IMR-90 (cell line): ENCODE measurements around the gene SLC1A5. TPM values are rescaled to one million over a fixed set of nuclear protein-coding genes. Genes with fewer than 3 reads are reported as not detected.
"Not testable (repeated sequence)": the region's sequence is repeated elsewhere in the genome, so short reads cannot be mapped to it uniquely, and the experiment has no call there.

Experiments used
- ATAC-seq: fragments of 200-7000 bp; cut with Tn5 transposase; 2 replicates; pipeline ENCODE4 v1.9.1; 2020; ENCODE audit warnings: low read depth, mild to moderate bottlenecking, moderate library complexity
- BruUV-seq: library from RNA; stranded (reverse); fragments of 400-500 nt; replicated peaks from 2 replicates; lab custom pipeline; 2021; lab: Mats Ljungman, UMichigan
- CTCF ChIA-PET: fragments of 300-600 bp; formaldehyde crosslinking; extraction: SDS; loops from one replicate; lab custom pipeline; 2021; ENCODE audit warnings: antibody characterized with exemption; lab: Yijun Ruan, JAX
- POLR2A ChIA-PET: fragments of 300-600 bp; sonication (Branson Sonifier 250); formaldehyde crosslinking; loops from one replicate; lab custom pipeline; 2022; ENCODE audit warnings: antibody characterized with exemption; ENCODE audit not compliant: unreplicated experiment; lab: Charles Lee
- DNase-seq: peaks from one replicate; pipeline ENCODE4 v3.0.0; 2013
- H2AFZ ChIP-seq: replicated peaks from 2 replicates; pipeline ENCODE3; 2013; ENCODE audit warnings: low read length, mild to moderate bottlenecking; ENCODE audit not compliant: poor library complexity
- H2AK5ac ChIP-seq: 2 replicates; pipeline ENCODE4 v1.6.1; 2013; ENCODE audit warnings: low read depth, low read length, inconsistent platforms
- H2AK9ac ChIP-seq: replicated peaks from 2 replicates; pipeline ENCODE3; 2013; ENCODE audit warnings: mild to moderate bottlenecking, low read depth, low read length, moderate library complexity; ENCODE audit not compliant: poor library complexity
- H2BK120ac ChIP-seq: 2 replicates; pipeline ENCODE4 v1.6.1; 2013; ENCODE audit warnings: low read depth, low read length, inconsistent platforms
- H2BK15ac ChIP-seq: 3 replicates; pipeline ENCODE4 v1.6.1; 2013; ENCODE audit warnings: low read depth, low read length, inconsistent platforms
- H2BK20ac ChIP-seq: 2 replicates; pipeline ENCODE4 v1.6.1; 2013; ENCODE audit warnings: low read depth, mild to moderate bottlenecking, inconsistent platforms, low read length, moderate library complexity
- H2BK5ac ChIP-seq: 2 replicates; pipeline ENCODE4 v1.6.1; 2013; ENCODE audit warnings: mild to moderate bottlenecking, low read depth, low read length, inconsistent platforms; ENCODE audit not compliant: poor library complexity, severe bottlenecking
- H3K14ac ChIP-seq: replicated peaks from 2 replicates; pipeline ENCODE4 v1.6.1; 2013; ENCODE audit warnings: low read depth, low read length, inconsistent platforms
- H3K18ac ChIP-seq: 2 replicates; pipeline ENCODE4 v1.6.1; 2013; ENCODE audit warnings: low read depth, low read length, control low read depth
- H3K23ac ChIP-seq: 2 replicates; pipeline ENCODE4 v1.6.1; 2013; ENCODE audit warnings: low read depth, low read length, inconsistent platforms
- H3K27ac ChIP-seq: 2 replicates; pipeline ENCODE4 v1.5.1; 2013; ENCODE audit warnings: mild to moderate bottlenecking, control low read depth, low read length; ENCODE audit not compliant: insufficient read depth
- H3K27me3 ChIP-seq: 2 replicates; pipeline ENCODE4 v1.6.1; 2013; ENCODE audit warnings: low read length; ENCODE audit not compliant: control insufficient read depth, insufficient read depth
- H3K36me3 ChIP-seq: 2 replicates; pipeline ENCODE4 v1.6.1; 2013; ENCODE audit warnings: low read length, mixed read lengths; ENCODE audit not compliant: control insufficient read depth, insufficient read depth
- H3K4ac ChIP-seq: 2 replicates; pipeline ENCODE4 v1.6.1; 2013; ENCODE audit warnings: low read depth, low read length, inconsistent platforms
- H3K4me1 ChIP-seq: 2 replicates; pipeline ENCODE4 v1.6.1; 2013; ENCODE audit warnings: low read length, mixed read lengths; ENCODE audit not compliant: control insufficient read depth, insufficient read depth
- H3K4me2 ChIP-seq: 2 replicates; pipeline ENCODE4 v1.6.1; 2013; ENCODE audit warnings: low read depth, mild to moderate bottlenecking, control low read depth, low read length, moderate library complexity
- H3K4me3 ChIP-seq: 2 replicates; pipeline ENCODE4 v1.5.1; 2013; ENCODE audit warnings: low read depth, mild to moderate bottlenecking, control low read depth, low read length, moderate library complexity; ENCODE audit not compliant: insufficient read depth
- H3K56ac ChIP-seq: 2 replicates; pipeline ENCODE4 v1.6.1; 2013; ENCODE audit warnings: low read length, inconsistent platforms; ENCODE audit not compliant: insufficient read depth; ENCODE audit errors: extremely low read depth
- H3K79me1 ChIP-seq, 2 experiments: 2 replicates each; pipeline ENCODE4 v1.6.1; 2013; ENCODE audit warnings: low read length in 2 of 2, inconsistent platforms in 1 of 2, low read depth in 1 of 2
- H3K9ac ChIP-seq: 2 replicates; pipeline ENCODE4 v1.6.1; 2013; ENCODE audit warnings: low read depth, low read length, control low read depth
- H3K9me1 ChIP-seq: 2 replicates; pipeline ENCODE4 v1.6.1; 2013; ENCODE audit warnings: low read length, inconsistent platforms; ENCODE audit not compliant: insufficient read depth
- H3K9me3 ChIP-seq: 2 replicates; pipeline ENCODE4 v1.6.1; 2013; ENCODE audit warnings: low read length; ENCODE audit not compliant: control insufficient read depth, insufficient read depth
- H4K20me1 ChIP-seq: 2 replicates; pipeline ENCODE4 v1.6.1; 2013; ENCODE audit warnings: low read length, inconsistent platforms; ENCODE audit not compliant: insufficient read depth
- H4K5ac ChIP-seq: 2 replicates; pipeline ENCODE4 v1.6.1; 2013; ENCODE audit warnings: mild to moderate bottlenecking, low read depth, low read length, control low read depth
- H4K8ac ChIP-seq, 2 experiments: 2 replicates each; pipeline ENCODE4 v1.6.1; 2013; ENCODE audit warnings: low read depth in 2 of 2, low read length in 2 of 2, control low read depth in 1 of 2, inconsistent platforms in 1 of 2
- H4K91ac ChIP-seq: 2 replicates; pipeline ENCODE4 v1.6.1; 2013; ENCODE audit warnings: low read depth, low read length, inconsistent platforms; ENCODE audit not compliant: insufficient read depth
- SMC3 ChIP-seq: fragments of 150-350 bp; IDR thresholded peaks from 2 replicates; pipeline ENCODE4 v1.6.1; 2016; ENCODE audit warnings: low read depth, mild to moderate bottlenecking, antibody characterized with exemption, low read length, moderate library complexity
- WGBS, 2 experiments: methylation state at CpG; one replicate each; pipeline versions ENCODE4 v1.1.5 to v1.1.7; 2013; ENCODE audit warnings: missing lambda C conversion rate in 2 of 2; ENCODE audit not compliant: insufficient read length in 1 of 2; ENCODE audit errors: extremely low coverage in 2 of 2; 5-methylcytosine and 5-hydroxymethylcytosine counted together
- dilution Hi-C: fragments of 300-500 bp; cut with HindIII; formaldehyde crosslinking; loops from one replicate; pipeline ENCODE4 v1.14.3; 2018; ENCODE audit warnings: low sequenced_read_pairs; ENCODE audit not compliant: unreplicated experiment
- in situ Hi-C: fragments of 300-500 bp; cut with MboI; formaldehyde crosslinking; loops from 3 replicates; pipeline ENCODE4 v1.14.3; 2019; ENCODE audit warnings: low sequenced_read_pairs, inconsistent platforms, mixed read lengths
- intact Hi-C: fragments of 100-400 bp; cut with micrococcal nuclease; formaldehyde crosslinking; loops from 2 replicates; pipeline ENCODE4 v1.10.0; 2022
- polyA plus RNA-seq, 3 experiments: library from polyadenylated mRNA; depleted of rRNA; stranded (reverse); fragments of >200 nt; gene quantifications; 2 replicates each; pipeline ENCODE4 v1.2.3, GENCODE V29; 2012; ENCODE audit warnings: low replicate concordance in 1 of 3
- total RNA-seq: library from RNA; depleted of rRNA; stranded (reverse); fragments of >200 nt; gene quantifications from 2 replicates; pipeline ENCODE4 v1.2.3, GENCODE V29; 2012

The SLC1A5 gene
- total and polyA plus RNA-seq, 2 of the 4 experiments (the other 2 are of a cell fraction): 142 to 171 TPM

- TF ChIP-seq SMC3: no peak
Measured at GRCh38 chr19:46782355-46783019, 5.9 kb downstream of the SLC1A5 start (continued).

GRCh38 chr19:46777956-46778645, 10.3 kb downstream of the SLC1A5 start:
- H4K91ac ChIP-seq, H3K9me3 ChIP-seq, dilution Hi-C loops, H2BK5ac ChIP-seq, H3K9ac ChIP-seq, H3K14ac ChIP-seq, POLR2A ChIA-PET, H3K4ac ChIP-seq, H3K4me3 ChIP-seq, H3K4me1 ChIP-seq, CTCF ChIA-PET, H2AK5ac ChIP-seq, H4K8ac ChIP-seq, H3K9me1 ChIP-seq, H3K4me2 ChIP-seq, H2AFZ ChIP-seq, H4K5ac ChIP-seq, H2AK9ac ChIP-seq, intact Hi-C loops, H3K56ac ChIP-seq, H2BK120ac ChIP-seq, in situ Hi-C loops, ATAC-seq, H2BK20ac ChIP-seq, DNase-seq, H3K27me3 ChIP-seq, BruUV-seq, H3K27ac ChIP-seq, H3K18ac ChIP-seq, H2BK15ac ChIP-seq, H3K23ac ChIP-seq: not testable (repeated sequence)
- peaks cover 77% of the 10 kb centered on the region for H3K36me3 ChIP-seq
- WGBS, 2 experiments: no CpG with 5 or more reads among the region's 12 CpGs
- peaks cover 77% of the 10 kb centered on the region for H4K20me1 ChIP-seq
- peaks cover 43 to 75% of the 10 kb centered on the region in 2 experiments for H3K79me1 ChIP-seq
